Fibroblast of lung (primary cell): ENCODE measurements around the gene ARHGAP6. TPM values are rescaled to one million over a fixed set of nuclear protein-coding genes. Genes with fewer than 3 reads are reported as not detected.
A peak's percentile ranks its signal among the peaks of the same experiment; 100 is the strongest.

ENCODE experiments used
- DNase-seq, 2 donors: peaks; one replicate each; pipeline versions ENCODE4 v3.0.0 to v3.0.0-alpha.2; 2010; ENCODE audit warnings: low read depth in 2 of 2
- H2AFZ ChIP-seq: 2 replicates; pipeline ENCODE4 v1.5.1; 2012; ENCODE audit warnings: low read length, control low read depth, inconsistent platforms
- H3K27ac ChIP-seq: 2 replicates; pipeline ENCODE4 v1.5.1; 2011; ENCODE audit warnings: low read length, control low read depth; ENCODE audit not compliant: insufficient read depth
- H3K27me3 ChIP-seq: 2 replicates; pipeline ENCODE4 v1.5.1; 2011; ENCODE audit warnings: mild to moderate bottlenecking, low read length; ENCODE audit not compliant: control insufficient read depth, insufficient read depth
- H3K36me3 ChIP-seq: 2 replicates; pipeline ENCODE4 v1.5.1; 2011; ENCODE audit warnings: low read length; ENCODE audit not compliant: control insufficient read depth, insufficient read depth
- H3K4me1 ChIP-seq: 2 replicates; pipeline ENCODE4 v1.5.1; 2011; ENCODE audit warnings: low read length; ENCODE audit not compliant: control insufficient read depth, insufficient read depth; ENCODE audit errors: extremely low read depth
- H3K4me2 ChIP-seq: 2 replicates; pipeline ENCODE4 v1.5.1; 2011; ENCODE audit warnings: low read length, control low read depth; ENCODE audit not compliant: insufficient read depth; ENCODE audit errors: extremely low read depth
- H3K4me3 ChIP-seq, 4 experiments: fragments of 200-600 bp in 1 of 4; sonication (generic) in 1 of 4; replicated peaks in 1 of 4; 2 replicates each; pipeline ENCODE4 v1.5.1; 2011 to 2016; ENCODE audit warnings: low read length in 4 of 4, low read depth in 3 of 4, mild to moderate bottlenecking in 3 of 4, control low read depth in 2 of 4, inconsistent platforms in 1 of 4, mixed read lengths in 1 of 4; ENCODE audit not compliant: insufficient read depth in 1 of 4; ENCODE audit errors: control extremely low read depth in 1 of 4
- H3K79me2 ChIP-seq: 2 replicates; pipeline ENCODE4 v1.5.1; 2012; ENCODE audit warnings: mild to moderate bottlenecking, low read length, inconsistent platforms; ENCODE audit not compliant: control insufficient read depth, insufficient read depth
- H3K9ac ChIP-seq: 2 replicates; pipeline ENCODE4 v1.5.1; 2011; ENCODE audit warnings: mild to moderate bottlenecking, low read length, control low read depth; ENCODE audit not compliant: insufficient read depth
- H3K9me3 ChIP-seq: 2 replicates; pipeline ENCODE4 v1.5.1; 2012; ENCODE audit warnings: low read depth, low read length; ENCODE audit not compliant: control insufficient read depth, insufficient read depth
- H4K20me1 ChIP-seq: 2 replicates; pipeline ENCODE4 v1.5.1; 2011; ENCODE audit warnings: low read length; ENCODE audit not compliant: control insufficient read depth, insufficient read depth; ENCODE audit errors: extremely low read depth
- CTCF ChIP-seq, 2 donors: IDR thresholded peaks in 1 of 2; conservative IDR thresholded peaks in 1 of 2; 1 replicate in 1 of 2; 2 replicates in 1 of 2; pipeline ENCODE4 v1.5.1; 2011 to 2012; ENCODE audit warnings: low read length in 2 of 2, control low read depth in 1 of 2, inconsistent platforms in 1 of 2, low read depth in 1 of 2, mild to moderate bottlenecking in 1 of 2
- EZH2 ChIP-seq: IDR thresholded peaks from 2 replicates; pipeline ENCODE4 v1.5.1; 2012; ENCODE audit warnings: low read length, control low read depth, mild to moderate bottlenecking; ENCODE audit errors: missing control alignments
- polyA plus RNA-seq, 2 donors: library from polyadenylated mRNA; depleted of rRNA in 1 of 2; stranded (reverse) in 1 of 2; unstranded in 1 of 2; fragments of >200 nt; gene quantifications; 2 replicates each; pipeline ENCODE4 v1.2.1, GENCODE V29; 2011 to 2012; ENCODE audit warnings: missing spikeins in 1 of 2
- total RNA-seq: library from RNA; depleted of rRNA; stranded (reverse); fragments of >200 nt; gene quantifications from 2 replicates; pipeline ENCODE4 v1.2.1, GENCODE V29; 2014

The ARHGAP6 gene
- total and polyA plus RNA-seq, 2 donors (not counting 1 experiment from before 2014, with no cell fraction given): 5.9 to 11.7 TPM

- Histone ChIP-seq H3K4me3 (no peak overlapping the region), H3K4me1 (peaks cover 2% of the 10 kb centered on the region), H2AFZ (no peak overlapping the region), H4K20me1 (no peaks in the 10 kb centered on the region), H3K79me2 (no peaks in the 10 kb centered on the region), H3K4me2 (no peak overlapping the region), H3K36me3 (no peaks in the 10 kb centered on the region), H3K27me3 (no peaks in the 10 kb centered on the region), H3K9ac (no peak overlapping the region), H3K9me3 (no peaks in the 10 kb centered on the region), H3K27ac (no peak overlapping the region)
- peak in 1 of 2 donors; percentile 37 for DNase-seq
- no peak for TF ChIP-seq EZH2
- no peak for TF ChIP-seq CTCF (conservative IDR thresholded peaks at IDR 0.05 in 1 of 2, IDR thresholded peaks at IDR 0.05 in 1 of 2; ENCODE audit: low read depth in 1 of 2, low read length in 2 of 2)
These were observed 199.9 kb downstream of the ARHGAP6 start for GRCh38 chrX:11465648-11466411.

GRCh38 chrX:11464836-11465463 is 200.8 kb downstream of the ARHGAP6 start:
- Histone ChIP-seq H3K9ac (no peak overlapping the region), H3K27ac (no peak overlapping the region), H3K4me1 (peaks cover 2% of the 10 kb centered on the region), H2AFZ (no peak overlapping the region), H4K20me1 (no peaks in the 10 kb centered on the region), H3K79me2 (no peaks in the 10 kb centered on the region), H3K4me3 (no peak overlapping the region), H3K9me3 (no peaks in the 10 kb centered on the region), H3K4me2 (no peak overlapping the region), H3K36me3 (no peaks in the 10 kb centered on the region), H3K27me3 (no peaks in the 10 kb centered on the region)
- TF ChIP-seq EZH2: no peak
- TF ChIP-seq CTCF (conservative IDR thresholded peaks at IDR 0.05 in 1 of 2, IDR thresholded peaks at IDR 0.05 in 1 of 2; ENCODE audit: low read depth in 1 of 2, low read length in 2 of 2): no peak
- DNase-seq: no peak

- Histone ChIP-seq H3K4me3 (no peak overlapping the region), H3K27me3 (no peaks in the 10 kb centered on the region), H3K4me2 (no peak overlapping the region), H4K20me1 (no peaks in the 10 kb centered on the region), H3K36me3 (no peaks in the 10 kb centered on the region), H3K4me1 (peaks cover 2% of the 10 kb centered on the region), H3K9ac (no peak overlapping the region), H3K9me3 (no peaks in the 10 kb centered on the region), H3K79me2 (no peaks in the 10 kb centered on the region), H2AFZ (no peak overlapping the region), H3K27ac (no peak overlapping the region)
- no peak for DNase-seq
- no peak for TF ChIP-seq CTCF (conservative IDR thresholded peaks at IDR 0.05 in 1 of 2, IDR thresholded peaks at IDR 0.05 in 1 of 2; ENCODE audit: low read depth in 1 of 2, low read length in 2 of 2)
- TF ChIP-seq EZH2: no peak
These were observed 201.3 kb downstream of the ARHGAP6 start for GRCh38 chrX:11464380-11464779.
